ES-I3 (cell line): Measurements from ENCODE around the gene WT1.

Source experiments
- H3K36me3 ChIP-seq: 2 replicates; pipeline ENCODE4 v1.6.1; 2013; ENCODE audit warnings: mild to moderate bottlenecking, low read length, control low read depth, moderate library complexity; ENCODE audit not compliant: insufficient read depth
- H3K4me1 ChIP-seq: 2 replicates; pipeline ENCODE4 v1.6.1; 2013; ENCODE audit warnings: mild to moderate bottlenecking, control low read depth, low read length; ENCODE audit not compliant: insufficient read depth
- H3K9ac ChIP-seq: 2 replicates; pipeline ENCODE4 v1.6.1; 2013; ENCODE audit warnings: low read depth, mild to moderate bottlenecking, low read length, moderate library complexity
- H3K9me3 ChIP-seq: 2 replicates; pipeline ENCODE4 v1.6.1; 2013; ENCODE audit warnings: mild to moderate bottlenecking, low read length, moderate library complexity; ENCODE audit not compliant: control insufficient read depth, insufficient read depth

The WT1 gene

DNA sequence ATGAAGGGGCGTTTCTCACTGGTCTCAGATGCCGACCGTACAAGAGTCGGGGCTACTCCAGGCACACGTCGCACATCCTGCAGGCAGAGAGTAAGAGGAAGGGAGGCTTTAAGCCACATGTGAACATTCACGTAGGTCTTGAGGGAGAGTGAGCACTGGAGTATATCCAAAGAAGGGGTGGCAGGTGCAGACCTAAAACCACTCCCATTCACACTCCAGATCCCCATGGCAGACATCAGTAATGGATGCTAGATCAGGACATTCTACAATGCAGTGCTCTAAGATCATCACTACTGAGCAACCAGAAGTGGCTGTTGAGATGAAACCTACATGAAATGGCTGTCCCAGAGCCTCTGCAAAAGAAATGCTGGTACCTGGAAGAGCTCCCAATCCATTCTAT, 39.0 kb downstream of the WT1 start:
- Histone ChIP-seq H3K9me3 (no peaks in the 10 kb centered on the region), H3K9ac (no peak overlapping the region), H3K36me3 (no peaks in the 10 kb centered on the region), H3K4me1 (peaks cover 9% of the 10 kb centered on the region)

DNA sequence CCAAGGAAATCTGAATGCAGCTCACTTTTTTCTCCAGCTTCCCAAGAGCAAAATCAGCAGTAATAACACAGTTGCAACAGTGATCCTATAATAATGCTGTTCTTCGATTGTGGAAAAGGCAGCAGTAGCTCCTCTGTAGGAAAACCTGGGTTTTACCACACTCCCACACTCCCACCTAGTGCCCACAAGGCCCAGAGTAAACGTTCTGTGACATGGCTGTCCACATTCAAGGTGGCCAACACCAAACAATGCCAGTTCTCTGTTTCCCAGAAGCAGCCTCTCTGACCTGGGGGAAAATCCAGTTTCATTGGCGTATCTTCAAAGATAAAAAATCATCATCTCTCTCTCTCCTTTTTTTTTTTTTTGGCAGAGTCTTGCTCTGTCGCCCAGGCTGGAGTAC, 40.2 kb downstream of the WT1 start:
- Histone ChIP-seq H3K36me3 (no peaks in the 10 kb centered on the region), H3K9me3 (no peaks in the 10 kb centered on the region), H3K4me1 (peaks cover 4% of the 10 kb centered on the region), H3K9ac (no peak overlapping the region)

DNA sequence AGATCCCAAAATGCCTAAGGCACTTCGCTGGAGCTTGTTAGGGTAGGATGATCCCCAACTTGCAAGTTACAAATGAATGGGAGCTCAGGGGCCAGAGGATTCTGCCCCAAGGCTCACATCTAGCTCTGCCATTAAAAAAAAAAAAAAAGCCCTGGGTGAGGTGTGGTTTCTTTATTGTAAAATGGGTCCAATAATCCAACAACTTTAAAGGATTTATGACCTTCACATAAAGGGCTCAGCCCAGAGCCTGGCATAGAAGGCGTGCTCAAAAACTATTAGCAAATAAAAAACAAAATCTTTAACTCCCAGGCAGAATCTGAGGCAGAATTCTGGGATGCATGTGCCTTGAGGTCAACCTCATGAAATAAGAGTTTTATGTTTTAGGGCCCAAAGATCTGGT, 42.5 kb downstream of the WT1 start:
- H3K4me1 ChIP-seq: no peaks in the 10 kb centered on the region
- no peaks in the 10 kb centered on the region for H3K9me3 ChIP-seq
- H3K36me3 ChIP-seq: no peaks in the 10 kb centered on the region
- H3K9ac ChIP-seq: no peak overlapping the region

DNA sequence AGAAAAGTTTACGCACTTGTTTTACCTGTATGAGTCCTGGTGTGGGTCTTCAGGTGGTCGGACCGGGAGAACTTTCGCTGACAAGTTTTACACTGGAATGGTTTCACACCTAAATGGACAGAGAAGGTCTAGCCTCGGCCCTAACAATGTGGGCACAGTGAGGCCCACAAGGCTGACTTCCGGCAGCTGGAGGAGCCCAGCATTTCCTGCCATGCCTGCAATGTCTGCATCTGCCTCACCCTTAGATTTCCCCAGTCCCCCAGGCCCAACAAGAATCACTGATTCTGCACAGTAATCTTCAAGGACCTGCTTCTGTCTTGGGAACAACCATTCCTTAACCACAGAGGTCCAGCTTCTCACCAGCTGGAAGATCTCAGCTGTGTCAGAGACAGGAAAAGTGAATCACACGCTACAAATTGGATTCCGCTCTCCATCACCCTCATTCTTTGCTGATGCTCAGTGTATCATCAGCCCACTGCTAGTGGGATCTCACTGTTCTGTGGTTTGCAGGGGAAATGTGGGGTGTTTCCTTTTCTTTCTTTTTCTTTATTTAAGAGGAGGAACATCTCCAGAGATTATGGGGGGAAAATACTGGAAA, 43.3 kb downstream of the WT1 start:
- no peaks in the 10 kb centered on the region for H3K36me3 ChIP-seq
- no peaks in the 10 kb centered on the region for H3K9me3 ChIP-seq
- no peak overlapping the region for H3K9ac ChIP-seq
- no peaks in the 10 kb centered on the region for H3K4me1 ChIP-seq

DNA sequence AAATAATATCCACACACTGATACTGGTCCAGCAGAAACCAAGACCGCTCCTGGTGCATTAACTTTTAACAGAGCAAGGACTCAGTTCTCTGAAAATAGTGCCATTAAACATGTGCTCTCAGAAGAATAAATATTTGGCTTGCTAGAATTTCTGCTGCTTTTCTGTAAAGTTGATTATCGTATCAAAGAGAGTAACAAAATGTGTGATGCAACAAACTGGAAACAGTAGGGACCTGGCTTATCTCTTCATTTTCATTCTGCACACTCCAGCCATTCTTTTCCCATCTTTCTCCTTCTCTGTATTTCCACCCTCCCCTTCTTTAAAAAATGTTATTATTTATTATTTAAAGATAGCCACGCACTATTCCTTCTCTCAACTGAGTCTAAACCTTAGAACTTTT, 43.9 kb downstream of the WT1 start:
- Histone ChIP-seq H3K36me3 (no peaks in the 10 kb centered on the region), H3K4me1 (no peaks in the 10 kb centered on the region), H3K9ac (no peak overlapping the region), H3K9me3 (no peaks in the 10 kb centered on the region)

DNA sequence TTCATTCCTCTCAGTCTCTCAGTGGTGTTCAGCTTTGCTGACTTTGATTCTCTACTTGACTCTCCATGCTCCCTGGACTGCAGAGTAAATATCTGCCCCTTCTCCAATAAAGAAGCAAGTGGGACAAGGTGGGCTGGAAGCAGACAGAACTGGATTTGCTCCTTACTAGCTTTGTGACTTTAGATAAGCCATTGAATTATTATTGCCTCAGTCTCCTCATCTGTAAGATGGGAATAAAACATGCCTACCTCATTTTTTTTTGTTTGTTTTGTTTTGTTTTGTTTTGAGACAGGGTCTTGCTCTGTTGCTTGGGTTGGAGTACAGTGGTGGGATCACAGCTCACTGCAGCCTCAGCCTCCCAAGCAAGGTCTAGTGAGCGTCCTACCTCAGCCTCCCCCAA, 44.6 kb downstream of the WT1 start:
- Histone ChIP-seq H3K4me1 (peaks cover 3% of the 10 kb centered on the region; the same call in 1 of the 2 replicates), H3K9ac (no peak overlapping the region), H3K9me3 (no peaks in the 10 kb centered on the region), H3K36me3 (no peaks in the 10 kb centered on the region)

DNA sequence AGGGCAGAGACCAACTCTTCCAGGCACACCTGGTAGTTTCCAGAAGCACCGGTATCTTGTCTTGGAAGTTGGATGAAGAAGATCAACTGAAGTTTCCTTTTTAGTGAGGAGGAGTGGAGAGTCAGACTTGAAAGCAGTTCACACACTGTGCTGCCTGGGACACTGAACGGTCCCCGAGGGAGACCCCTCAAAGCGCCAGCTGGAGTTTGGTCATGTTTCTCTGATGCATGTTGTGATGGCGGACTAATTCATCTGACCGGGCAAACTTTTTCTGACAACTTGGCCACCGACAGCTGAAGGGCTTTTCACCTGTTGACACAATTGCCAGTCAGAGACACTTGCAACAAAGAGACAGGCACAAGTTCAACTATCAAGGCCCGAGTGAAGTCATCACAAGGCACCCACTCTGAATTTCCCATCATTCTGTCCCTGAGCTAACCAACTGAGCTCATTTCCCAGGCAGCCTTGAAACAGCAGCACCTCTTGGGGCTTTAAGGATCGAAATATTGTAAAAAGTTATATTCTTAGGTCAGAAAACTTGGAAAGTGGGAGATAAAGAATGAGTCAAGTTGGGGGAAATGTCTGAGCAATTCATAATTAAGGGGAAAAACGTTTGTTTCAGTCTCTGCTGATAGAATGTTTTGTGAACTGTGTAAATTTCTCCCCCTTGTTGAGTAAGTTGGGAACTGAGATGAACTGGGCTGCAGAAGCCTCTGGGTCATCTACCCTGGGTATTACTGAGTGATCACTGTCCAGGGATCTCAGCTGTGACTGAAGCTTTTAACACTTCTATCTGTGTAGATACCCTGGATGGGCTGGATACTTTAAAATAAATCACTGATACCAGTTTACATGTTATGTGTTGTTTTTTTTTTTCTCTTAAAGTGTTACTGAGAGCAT, 46.2 kb downstream of the WT1 start:
- Histone ChIP-seq H3K4me1 (peaks cover 3% of the 10 kb centered on the region; the same call in 1 of the 2 replicates), H3K9ac (no peak overlapping the region), H3K36me3 (no peaks in the 10 kb centered on the region), H3K9me3 (no peaks in the 10 kb centered on the region)

GRCh38 chr11:32388365-32388764, 47.0 kb downstream of the WT1 start:
- no peak overlapping the region for H3K9ac ChIP-seq
- H3K4me1 ChIP-seq: peaks cover 3% of the 10 kb centered on the region; the same call in 1 of the 2 replicates
- no peaks in the 10 kb centered on the region for H3K36me3 ChIP-seq
- no peaks in the 10 kb centered on the region for H3K9me3 ChIP-seq

DNA sequence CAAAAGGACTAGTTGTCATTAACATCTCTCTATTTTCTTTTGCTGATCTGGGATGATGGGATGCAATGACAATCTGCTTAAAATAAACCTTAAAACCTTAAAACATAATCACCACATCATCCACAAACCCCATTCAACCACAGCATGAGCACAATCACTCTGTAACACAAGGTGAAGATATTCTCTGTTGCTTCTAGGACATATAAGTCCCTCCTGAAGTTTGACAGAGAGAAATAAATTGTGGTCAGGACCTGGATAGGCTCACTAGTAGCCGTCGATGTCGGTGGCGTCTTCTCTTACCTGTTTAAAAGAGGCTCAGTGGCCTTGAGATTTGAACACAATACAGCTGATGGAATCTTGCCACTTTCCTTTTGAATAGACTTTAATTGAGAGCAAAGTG, 47.9 kb downstream of the WT1 start:
- Histone ChIP-seq H3K36me3 (no peaks in the 10 kb centered on the region), H3K9ac (no peak overlapping the region), H3K9me3 (no peaks in the 10 kb centered on the region), H3K4me1 (peaks cover 3% of the 10 kb centered on the region; the same call in 1 of the 2 replicates)

DNA sequence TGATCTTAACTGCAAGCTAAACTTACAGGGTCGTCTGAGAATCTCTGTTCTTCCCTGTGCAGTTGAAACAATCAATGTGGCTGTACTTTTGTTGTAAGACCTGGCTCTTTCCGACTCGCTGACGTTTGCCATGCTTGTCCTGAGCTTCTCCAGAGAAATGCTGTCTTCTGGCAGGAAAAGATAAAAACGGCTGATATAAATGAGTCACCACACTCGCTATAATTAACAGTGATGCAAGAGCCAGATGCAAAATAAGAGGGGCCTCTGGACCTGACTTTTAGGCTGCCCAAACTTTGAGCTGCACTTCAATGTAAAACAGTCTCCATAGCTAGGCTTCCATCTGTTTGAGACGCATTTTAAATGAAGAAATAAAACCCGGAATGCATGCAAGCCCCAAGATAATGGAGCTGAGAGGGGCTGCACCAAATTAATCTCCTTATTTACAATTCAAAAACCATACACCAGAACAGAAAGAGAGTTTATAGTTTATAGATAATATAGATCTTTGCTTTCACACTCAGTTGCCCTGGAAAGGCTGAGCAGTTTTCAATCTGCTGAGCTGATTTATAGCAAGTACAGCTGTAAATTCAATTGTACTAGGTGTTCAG, 48.5 kb downstream of the WT1 start:
- Histone ChIP-seq H3K9me3 (no peaks in the 10 kb centered on the region), H3K36me3 (no peaks in the 10 kb centered on the region), H3K9ac (no peak overlapping the region), H3K4me1 (peaks cover 3% of the 10 kb centered on the region; the same call in 1 of the 2 replicates)

DNA sequence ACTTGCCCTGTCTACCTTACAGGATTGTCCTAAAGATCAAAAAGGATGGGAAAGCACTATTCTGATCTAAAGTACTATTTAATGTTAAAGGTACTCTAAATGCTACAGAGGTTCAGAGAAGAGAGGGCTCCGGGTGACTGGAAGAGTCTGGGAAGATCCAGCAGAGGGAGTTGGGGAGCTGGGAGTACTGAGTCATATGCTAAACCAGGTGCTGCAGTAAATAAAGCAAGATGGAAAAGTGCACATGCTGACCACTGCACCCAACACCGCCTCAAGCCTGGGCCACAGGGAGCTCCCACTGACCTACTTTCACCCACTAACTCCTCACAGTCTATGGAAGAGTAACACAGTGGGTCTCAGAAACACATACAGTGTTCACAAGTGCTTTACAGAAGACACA, 49.3 kb downstream of the WT1 start:
- Histone ChIP-seq H3K4me1 (peaks cover 3% of the 10 kb centered on the region; the same call in 1 of the 2 replicates), H3K9me3 (no peaks in the 10 kb centered on the region), H3K36me3 (no peaks in the 10 kb centered on the region), H3K9ac (no peak overlapping the region)

DNA sequence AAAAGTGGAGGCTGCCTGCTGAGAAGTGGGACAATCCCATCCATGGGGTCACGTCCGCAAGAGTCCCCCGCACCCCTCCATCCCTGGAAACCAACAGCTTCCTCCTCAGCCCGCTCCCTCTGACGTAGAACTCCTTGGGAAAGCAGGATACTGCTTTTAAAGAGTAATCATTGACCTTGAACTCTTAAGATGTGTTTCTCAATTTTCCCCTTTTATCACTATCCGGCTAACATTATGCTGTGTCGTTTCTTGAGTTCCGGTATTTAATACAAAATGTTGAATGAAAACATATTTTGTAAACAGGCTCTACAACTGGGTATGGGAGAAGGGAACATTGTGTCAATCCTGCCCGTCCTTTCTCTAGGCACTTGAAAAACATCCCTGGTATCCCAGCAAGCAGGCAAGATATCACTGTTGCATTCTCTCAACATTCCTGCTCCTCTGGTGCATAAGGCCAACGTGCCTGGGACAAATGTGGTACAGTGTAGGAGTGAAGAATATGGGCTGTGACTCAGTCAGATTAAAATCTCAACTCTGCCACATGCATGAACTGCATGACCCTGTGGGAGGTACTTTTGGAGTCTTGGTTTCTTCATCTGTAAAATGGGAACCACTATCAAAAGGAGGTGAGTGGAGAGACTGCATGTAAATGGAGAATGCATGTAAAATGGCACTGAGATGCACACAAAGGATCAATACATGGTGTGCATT, 52.8 kb downstream of the WT1 start:
- Histone ChIP-seq H3K9me3 (no peaks in the 10 kb centered on the region), H3K9ac (no peak overlapping the region), H3K4me1 (peaks cover 3% of the 10 kb centered on the region; the same call in 1 of the 2 replicates), H3K36me3 (no peaks in the 10 kb centered on the region)

DNA sequence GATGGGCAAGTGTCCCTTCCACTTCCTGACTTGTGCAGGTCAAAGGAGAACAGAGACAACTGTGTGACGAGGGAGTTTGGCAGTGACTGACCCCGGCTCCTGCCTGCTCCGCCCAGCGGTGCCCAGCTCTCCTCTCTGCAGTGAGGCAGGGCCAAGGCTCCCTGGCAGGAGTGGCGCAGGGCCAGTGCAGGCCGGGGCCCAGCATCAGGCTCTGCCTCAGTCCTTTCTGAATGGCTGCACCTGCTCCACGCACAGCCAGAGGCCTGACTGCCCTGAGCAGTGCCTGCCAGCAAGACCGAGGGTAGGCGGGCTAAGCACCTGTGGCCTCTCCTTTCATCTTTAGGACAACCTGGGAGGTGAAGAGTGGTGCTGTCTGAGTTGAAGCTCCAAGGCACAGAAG, 54.2 kb downstream of the WT1 start:
- H3K4me1 ChIP-seq: peaks cover 2% of the 10 kb centered on the region; the same call in 1 of the 2 replicates
- no peaks in the 10 kb centered on the region for H3K36me3 ChIP-seq
- no peak overlapping the region for H3K9ac ChIP-seq
- H3K9me3 ChIP-seq: no peaks in the 10 kb centered on the region

GRCh38 chr11:32379719-32380118, 55.6 kb downstream of the WT1 start:
- H3K9me3 ChIP-seq: no peaks in the 10 kb centered on the region
- no peaks in the 10 kb centered on the region for H3K36me3 ChIP-seq
- H3K4me1 ChIP-seq: no peaks in the 10 kb centered on the region
- H3K9ac ChIP-seq: no peak overlapping the region
